Fibroblast of peridontal ligament (primary cell): ENCODE measurements around the gene SIVA1.
A peak's percentile ranks its signal among the peaks of the same experiment; 100 is the strongest.

Experiments
- DNase-seq: peaks from one replicate; pipeline ENCODE4 v3.0.0-alpha.2; 2010; ENCODE audit errors: extremely low read depth

Gene SIVA1

GRCh38 chr14:104751539-104752422 is 1.2 kb upstream of the SIVA1 start:
- no peak for DNase-seq

GRCh38 chr14:104752423-104752734 is 568 bp upstream of the SIVA1 start:
- DNase-seq, result no peak

- DNase-seq, result no peak
These were observed 723 bp downstream of the SIVA1 start for GRCh38 chr14:104753528-104754212.

- DNase-seq, result no peak
These were observed 1.4 kb downstream of the SIVA1 start for GRCh38 chr14:104754213-104754851.

- DNase-seq, result no peak
These were observed 2.7 kb downstream of the SIVA1 start for GRCh38 chr14:104755621-104756020.

GRCh38 chr14:104756477-104757237 is 3.7 kb downstream of the SIVA1 start:
- DNase-seq, result no peak

- peak; percentile 47 for DNase-seq
These were observed 4.3 kb downstream of the SIVA1 start for GRCh38 chr14:104757238-104757585.

- no peak for DNase-seq
These were observed 4.9 kb downstream of the SIVA1 start for GRCh38 chr14:104757681-104758392.

GRCh38 chr14:104758981-104759969 is 6.3 kb downstream of the SIVA1 start:
- no peak for DNase-seq

GRCh38 chr14:104765517-104765916 is 12.6 kb downstream of the SIVA1 start:
- DNase-seq, result no peak

- no peak for DNase-seq
These were observed 13.4 kb downstream of the SIVA1 start for GRCh38 chr14:104766256-104766862.

- DNase-seq, result no peak
These were observed 14.1 kb downstream of the SIVA1 start for GRCh38 chr14:104766863-104767633.

GRCh38 chr14:104767634-104767918 is 14.6 kb downstream of the SIVA1 start:
- DNase-seq, result no peak

GRCh38 chr14:104768437-104769323 is 15.7 kb downstream of the SIVA1 start:
- DNase-seq, result peak; percentile 73

- DNase-seq, result no peak
These were observed 16.6 kb downstream of the SIVA1 start for GRCh38 chr14:104769324-104770071.

GRCh38 chr14:104770072-104770579 is 17.2 kb downstream of the SIVA1 start:
- DNase-seq, result no peak

- DNase-seq, result peak; percentile 2
These were observed 17.9 kb downstream of the SIVA1 start for GRCh38 chr14:104770851-104771272.
